SJSA1 (cell line): Measurements from ENCODE around the gene RMC1. TPM values are rescaled to one million over a fixed set of nuclear protein-coding genes. Genes with fewer than 3 reads are reported as not detected.

Experiments
- DNase-seq, 2 experiments: peaks; one replicate each; pipeline ENCODE4 v3.0.0-alpha.2; 2015 to 2020; ENCODE audit warnings: low spot score in 2 of 2, low read depth in 1 of 2
- H3K27ac ChIP-seq: fragments of 250-450 bp; sonication (Bioruptor Pico); 2 replicates; pipeline ENCODE4 v1.5.1; 2020; ENCODE audit warnings: mild to moderate bottlenecking, moderate library complexity
- H3K27me3 ChIP-seq: fragments of 250-450 bp; sonication (Bioruptor Pico); replicated peaks from 2 replicates; pipeline ENCODE4 v1.5.1; 2020; ENCODE audit warnings: mild to moderate bottlenecking, moderate library complexity
- H3K36me3 ChIP-seq: fragments of 250-450 bp; sonication (Bioruptor Pico); 2 replicates; pipeline ENCODE4 v1.5.1; 2020; ENCODE audit warnings: mild to moderate bottlenecking
- H3K4me1 ChIP-seq: fragments of 250-450 bp; sonication (Bioruptor Pico); replicated peaks from 2 replicates; pipeline ENCODE4 v1.6.1; 2021; ENCODE audit warnings: mild to moderate bottlenecking
- H3K4me3 ChIP-seq: fragments of 250-450 bp; sonication (Bioruptor Pico); 2 replicates; pipeline ENCODE4 v1.5.1; 2020; ENCODE audit warnings: mild to moderate bottlenecking
- H3K9me3 ChIP-seq: fragments of 250-450 bp; sonication (Bioruptor Pico); replicated peaks from 2 replicates; pipeline ENCODE4 v1.5.1; 2020; ENCODE audit warnings: mild to moderate bottlenecking
- total RNA-seq: library from RNA; depleted of rRNA; stranded (reverse); fragments of >200 nt; shearing (Covaris generic); gene quantifications from 2 replicates; pipeline ENCODE4 v1.2.3, GENCODE V29; 2014

The RMC1 gene
- total RNA-seq, 1 experiment from 2014 or later: 22.6 TPM

- no peaks in the 10 kb centered on the region for H3K27me3 ChIP-seq
- no peak overlapping the region for H3K4me3 ChIP-seq
- DNase-seq: peak in 1 of 2 experiments; percentile 40
- no peaks in the 10 kb centered on the region for H3K9me3 ChIP-seq
- peaks cover 22% of the 10 kb centered on the region for H3K4me1 ChIP-seq
- peak overlapping the region; percentile 25; the same call in 1 of the 2 replicates for H3K27ac ChIP-seq
- H3K36me3 ChIP-seq: peaks cover 86% of the 10 kb centered on the region
Measured at GRCh38 chr18:23529604-23530003, 26.3 kb downstream of the RMC1 start.

GRCh38 chr18:23530195-23530594 lies 26.9 kb downstream of the RMC1 start:
- DNase-seq: no peak
- peaks cover 22% of the 10 kb centered on the region for H3K4me1 ChIP-seq
- peak overlapping the region; percentile 25; the same call in 1 of the 2 replicates for H3K27ac ChIP-seq
- no peaks in the 10 kb centered on the region for H3K9me3 ChIP-seq
- peaks cover 92% of the 10 kb centered on the region for H3K36me3 ChIP-seq
- no peaks in the 10 kb centered on the region for H3K27me3 ChIP-seq
- no peak overlapping the region for H3K4me3 ChIP-seq

DNA sequence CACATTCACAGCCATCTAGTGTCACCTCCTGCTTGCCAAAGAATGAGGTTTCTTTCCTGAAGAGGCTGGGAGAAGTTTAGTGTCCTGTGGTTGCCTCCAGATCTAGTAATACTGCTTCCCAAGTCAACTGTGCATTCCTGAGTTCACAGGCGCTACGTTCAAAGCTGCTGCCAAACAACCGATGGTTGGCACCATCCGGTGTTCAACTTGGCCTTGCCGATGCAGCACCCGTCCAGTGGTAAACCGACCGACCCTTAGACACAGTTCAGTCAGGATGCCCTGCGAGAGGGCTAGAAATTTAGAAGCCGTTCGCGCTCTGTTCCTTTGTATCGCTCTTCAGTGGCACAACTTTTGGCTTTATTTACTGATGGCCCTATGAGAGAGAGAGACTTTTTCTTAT lies 28.6 kb downstream of the RMC1 start:
- H3K4me3 ChIP-seq: no peak overlapping the region
- H3K9me3 ChIP-seq: no peaks in the 10 kb centered on the region
- H3K4me1 ChIP-seq: peaks cover 22% of the 10 kb centered on the region
- no peaks in the 10 kb centered on the region for H3K27me3 ChIP-seq
- H3K27ac ChIP-seq: no peak overlapping the region
- peaks cover 94% of the 10 kb centered on the region for H3K36me3 ChIP-seq
- no peak for DNase-seq

GRCh38 chr18:23532848-23533247 lies 29.5 kb downstream of the RMC1 start:
- no peak for DNase-seq
- no peaks in the 10 kb centered on the region for H3K9me3 ChIP-seq
- peaks cover 100% of the 10 kb centered on the region for H3K36me3 ChIP-seq
- H3K4me1 ChIP-seq: peaks cover 22% of the 10 kb centered on the region
- H3K27ac ChIP-seq: no peak overlapping the region
- H3K4me3 ChIP-seq: no peak overlapping the region
- H3K27me3 ChIP-seq: no peaks in the 10 kb centered on the region

GRCh38 chr18:23534276-23534675 lies 31.0 kb downstream of the RMC1 start:
- Histone ChIP-seq H3K9me3 (no peaks in the 10 kb centered on the region), H3K4me3 (no peak overlapping the region), H3K36me3 (peaks cover 100% of the 10 kb centered on the region), H3K4me1 (peaks cover 11% of the 10 kb centered on the region), H3K27ac (no peak overlapping the region), H3K27me3 (no peaks in the 10 kb centered on the region)
- DNase-seq: no peak

- no peak for DNase-seq
- Histone ChIP-seq H3K27me3 (no peaks in the 10 kb centered on the region), H3K36me3 (peaks cover 100% of the 10 kb centered on the region), H3K4me1 (no peaks in the 10 kb centered on the region), H3K4me3 (no peak overlapping the region), H3K9me3 (no peaks in the 10 kb centered on the region), H3K27ac (no peak overlapping the region)
Measured at GRCh38 chr18:23536204-23536603, 32.9 kb downstream of the RMC1 start.

- DNase-seq: no peak
- Histone ChIP-seq H3K4me3 (no peak overlapping the region), H3K27ac (no peak overlapping the region), H3K4me1 (no peaks in the 10 kb centered on the region), H3K36me3 (peaks cover 97% of the 10 kb centered on the region), H3K9me3 (no peaks in the 10 kb centered on the region), H3K27me3 (no peaks in the 10 kb centered on the region)
Measured at GRCh38 chr18:23537274-23537673, 34.0 kb downstream of the RMC1 start.

- no peak overlapping the region for H3K4me3 ChIP-seq
- no peaks in the 10 kb centered on the region for H3K9me3 ChIP-seq
- H3K27ac ChIP-seq: no peak overlapping the region
- DNase-seq: no peak
- H3K4me1 ChIP-seq: no peaks in the 10 kb centered on the region
- no peaks in the 10 kb centered on the region for H3K27me3 ChIP-seq
- H3K36me3 ChIP-seq: peaks cover 97% of the 10 kb centered on the region
Measured at GRCh38 chr18:23538001-23538400, 34.7 kb downstream of the RMC1 start.

GRCh38 chr18:23538870-23539269 lies 35.6 kb downstream of the RMC1 start:
- H3K36me3 ChIP-seq: peaks cover 93% of the 10 kb centered on the region

DNA sequence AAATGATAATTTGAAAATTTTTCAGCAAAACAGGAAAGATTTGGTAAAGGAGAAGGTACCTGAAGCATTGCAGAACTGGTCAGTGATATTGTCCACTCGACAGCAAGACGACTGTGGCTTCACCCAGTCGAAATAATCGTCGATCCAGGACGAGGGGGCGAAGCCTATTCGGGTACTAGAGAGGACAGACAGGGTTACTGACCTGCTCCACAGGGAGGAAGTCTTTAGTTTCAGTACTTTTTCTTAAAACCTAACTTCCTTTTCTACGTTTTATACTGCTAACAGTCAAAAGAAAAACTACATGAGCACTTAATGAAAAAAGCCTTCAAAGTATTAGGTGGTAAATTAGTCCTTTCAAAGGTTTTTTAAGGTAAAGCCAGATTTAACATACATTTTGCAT lies 36.0 kb downstream of the RMC1 start:
- Histone ChIP-seq H3K36me3 (peaks cover 93% of the 10 kb centered on the region), H3K9me3 (no peaks in the 10 kb centered on the region)

More at GRCh38 chr18:23538870-23539269, 35.6 kb downstream of the RMC1 start:
- Histone ChIP-seq H3K27me3 (no peaks in the 10 kb centered on the region), H3K9me3 (no peaks in the 10 kb centered on the region), H3K4me3 (no peak overlapping the region), H3K27ac (no peak overlapping the region), H3K4me1 (no peaks in the 10 kb centered on the region)
- no peak for DNase-seq

DNA sequence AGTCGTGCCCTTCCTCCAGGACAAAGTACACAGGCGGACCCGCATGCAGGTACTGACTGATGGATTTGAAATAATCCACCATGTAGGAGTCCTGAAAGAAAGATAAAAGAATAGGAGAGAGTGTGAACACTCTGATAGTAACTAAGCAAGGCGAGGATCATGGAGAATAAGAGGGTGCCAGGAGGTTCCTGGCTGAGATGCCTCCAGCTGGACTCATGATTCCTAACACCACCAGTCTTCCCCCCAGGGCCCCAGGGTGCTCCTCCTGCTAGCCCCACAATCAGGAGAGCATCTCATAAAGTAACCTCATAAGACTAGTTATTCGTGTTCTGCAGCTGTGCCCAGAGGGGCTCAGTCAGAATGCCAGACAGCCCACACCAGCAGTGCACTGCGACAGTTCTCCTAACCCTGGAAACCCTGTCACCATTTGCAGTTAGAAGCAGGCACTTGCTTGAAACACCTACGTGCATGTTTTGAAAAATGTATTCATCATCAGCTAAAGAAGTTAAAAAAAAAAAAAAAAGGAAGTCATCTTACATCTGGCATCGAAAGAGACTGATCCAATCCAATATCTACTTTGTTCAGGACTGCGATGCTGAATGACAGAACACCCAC lies 36.7 kb downstream of the RMC1 start:
- no peak for DNase-seq
- no peaks in the 10 kb centered on the region for H3K9me3 ChIP-seq
- H3K36me3 ChIP-seq: peaks cover 90% of the 10 kb centered on the region
- H3K4me3 ChIP-seq: no peak overlapping the region
- H3K4me1 ChIP-seq: no peaks in the 10 kb centered on the region
- no peak overlapping the region for H3K27ac ChIP-seq
- no peaks in the 10 kb centered on the region for H3K27me3 ChIP-seq

More for the DNA sequence above, 36.0 kb downstream of the RMC1 start:
- H3K27ac ChIP-seq: no peak overlapping the region
- no peak overlapping the region for H3K4me3 ChIP-seq
- no peaks in the 10 kb centered on the region for H3K27me3 ChIP-seq
- DNase-seq: no peak
- no peaks in the 10 kb centered on the region for H3K4me1 ChIP-seq

DNA sequence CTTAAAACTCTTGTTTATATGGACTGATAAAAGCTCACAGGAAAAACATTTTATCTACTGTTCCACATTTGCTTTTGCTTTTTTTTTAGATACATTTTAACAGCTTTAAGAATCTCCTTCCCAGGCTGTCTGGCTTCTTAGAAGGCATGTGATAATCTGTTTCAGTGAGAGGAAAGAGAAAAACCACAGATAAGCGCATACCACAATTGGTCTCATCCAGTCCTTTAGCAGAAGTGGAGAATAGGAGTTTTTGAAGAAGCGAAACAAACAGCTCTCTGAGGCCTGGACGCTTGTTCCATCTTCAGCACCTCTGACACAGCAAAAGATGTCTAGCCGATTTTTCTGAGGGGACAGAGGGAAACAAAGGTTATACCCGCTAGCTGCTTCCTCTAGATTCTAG lies 37.6 kb downstream of the RMC1 start:
- H3K36me3 ChIP-seq: peaks cover 89% of the 10 kb centered on the region
- H3K27ac ChIP-seq: no peak overlapping the region
- H3K27me3 ChIP-seq: no peaks in the 10 kb centered on the region
- H3K9me3 ChIP-seq: no peaks in the 10 kb centered on the region
- no peaks in the 10 kb centered on the region for H3K4me1 ChIP-seq
- DNase-seq: no peak
- no peak overlapping the region for H3K4me3 ChIP-seq

DNA sequence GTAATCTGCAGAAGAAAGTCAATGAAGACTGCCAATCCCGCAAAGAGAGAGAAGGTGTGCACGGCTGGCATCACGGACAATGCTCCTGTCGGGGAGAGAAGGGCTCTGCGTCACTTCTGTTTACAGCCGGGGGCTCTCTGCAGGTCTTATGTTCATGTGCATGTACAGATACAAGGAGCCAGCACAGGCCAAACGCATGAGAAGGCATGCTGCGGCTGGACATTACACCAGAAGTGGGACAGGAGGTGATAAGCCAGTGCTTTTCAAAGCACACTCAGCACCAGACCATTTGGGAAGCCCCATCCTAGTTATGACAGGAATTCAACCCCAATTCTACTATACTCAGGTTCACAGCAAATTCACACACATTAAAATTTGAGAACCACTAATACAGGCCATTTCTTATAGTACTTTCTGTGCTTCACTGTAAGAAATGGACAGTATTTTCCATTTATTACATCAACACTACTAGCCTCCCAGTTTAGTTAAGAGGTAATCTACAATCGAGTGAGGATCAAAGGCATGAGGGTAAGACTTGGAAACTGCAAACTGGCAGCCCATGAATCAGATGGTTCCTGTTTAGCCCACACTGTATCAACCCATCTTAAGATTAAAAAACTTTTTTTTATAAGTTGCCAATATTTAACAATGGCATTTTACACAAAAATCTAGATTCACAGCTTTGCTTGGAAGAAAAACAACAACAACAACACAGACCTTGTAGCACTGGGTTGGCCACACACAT lies 38.2 kb downstream of the RMC1 start:
- H3K27ac ChIP-seq: no peak overlapping the region
- peaks cover 86% of the 10 kb centered on the region for H3K36me3 ChIP-seq
- H3K9me3 ChIP-seq: no peaks in the 10 kb centered on the region
- H3K4me3 ChIP-seq: no peak overlapping the region
- H3K27me3 ChIP-seq: no peaks in the 10 kb centered on the region
- H3K4me1 ChIP-seq: no peaks in the 10 kb centered on the region
- DNase-seq: no peak

DNA sequence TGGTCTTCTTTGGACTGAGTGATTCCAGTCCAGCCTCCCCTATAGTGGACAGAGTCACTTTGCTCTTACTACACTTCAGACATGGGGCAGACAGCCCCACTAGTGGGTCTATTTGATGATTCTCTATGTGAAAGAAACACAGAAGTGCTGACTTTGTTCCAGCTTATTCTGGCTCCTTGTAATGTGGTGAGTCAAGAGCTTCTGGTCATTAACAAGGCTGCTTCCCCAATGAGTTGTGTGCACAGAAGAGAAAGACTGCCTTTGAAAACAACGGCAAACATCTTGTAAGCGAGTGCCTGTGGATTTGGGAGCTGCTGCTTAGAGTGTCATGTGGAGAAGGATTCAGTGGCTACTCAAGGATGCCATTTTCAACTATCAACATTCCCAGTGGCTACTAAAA lies 39.1 kb downstream of the RMC1 start:
- Histone ChIP-seq H3K27ac (no peak overlapping the region), H3K27me3 (no peaks in the 10 kb centered on the region), H3K4me3 (no peak overlapping the region), H3K36me3 (peaks cover 86% of the 10 kb centered on the region), H3K4me1 (no peaks in the 10 kb centered on the region), H3K9me3 (no peaks in the 10 kb centered on the region)
- no peak for DNase-seq
